NCI-H446 treated with DMSO at 0.1 percent for 48 hours (cell line): ENCODE results near the gene EMC9.

Source experiments
- DNase-seq: peaks from one replicate; lab custom pipeline; 2025; lab: John Stamatoyannopoulos, UW

The EMC9 gene

GRCh38 chr14:24131549-24131966 is 9.8 kb downstream of the EMC9 start:
- no peak for DNase-seq

GRCh38 chr14:24130717-24131548 is 10.5 kb downstream of the EMC9 start:
- DNase-seq: no peak

GRCh38 chr14:24130380-24130716 is 11.0 kb downstream of the EMC9 start, which contains the start of gene FITM1:
FITM1 (plus strand) TSS chr14:24130659; CDS start chr14:24131564, 905 bp downstream.
- no peak for DNase-seq

GRCh38 chr14:24129410-24129998 is 11.9 kb downstream of the EMC9 start:
- no peak for DNase-seq

GRCh38 chr14:24127673-24128072 is 13.7 kb downstream of the EMC9 start:
- no peak for DNase-seq

GRCh38 chr14:24126939-24127338 is 14.5 kb downstream of the EMC9 start:
- DNase-seq: no peak

- DNase-seq: no peak
These were observed 17.7 kb downstream of the EMC9 start for GRCh38 chr14:24123424-24124417.

- DNase-seq: no peak
These were observed 18.5 kb downstream of the EMC9 start for GRCh38 chr14:24122898-24123297.

GRCh38 chr14:24122416-24122815 is 19.0 kb downstream of the EMC9 start:
- no peak for DNase-seq

- no peak for DNase-seq
These were observed 20.2 kb downstream of the EMC9 start for GRCh38 chr14:24121210-24121609.

GRCh38 chr14:24119691-24120090 is 21.7 kb downstream of the EMC9 start:
- DNase-seq: no peak

GRCh38 chr14:24117179-24117578 is 24.2 kb downstream of the EMC9 start:
- no peak for DNase-seq

- DNase-seq: no peak
These were observed 25.1 kb downstream of the EMC9 start for GRCh38 chr14:24116128-24116814.

GRCh38 chr14:24115422-24116127 is 25.8 kb downstream of the EMC9 start:
- DNase-seq: no peak

GRCh38 chr14:24114532-24115421 is 26.6 kb downstream of the EMC9 start, which contains the start of the genes DCAF11 and NRL:
DCAF11 (plus strand) TSS chr14:24114777; CDS start chr14:24115595, 818 bp downstream.
NRL (minus strand) TSS chr14:24114949; CDS start chr14:24082848, 32,101 bp downstream.
- DNase-seq: peak; percentile 100

- DNase-seq: peak; percentile 92
These were observed 27.4 kb downstream of the EMC9 start for GRCh38 chr14:24113801-24114531.

GRCh38 chr14:24113379-24113800 is 28.0 kb downstream of the EMC9 start:
- DNase-seq: no peak

GRCh38 chr14:24110523-24110922 is 30.9 kb downstream of the EMC9 start:
- DNase-seq: no peak

- DNase-seq: no peak
These were observed 31.3 kb downstream of the EMC9 start for GRCh38 chr14:24110060-24110459.
